ENCODE measurements around the gene MYH7B.

- TF ChIP-seq CTCF (conservative IDR thresholded peaks at IDR 0.05) (no peak), EZH2 (IDR thresholded peaks at IDR 0.05; ENCODE audit: low read depth) (no peak)
Measured at GRCh38 chr20:34926581-34926980, 29.1 kb upstream of the MYH7B start.
